Measurements from ENCODE around the gene EVI5L. TPM values are rescaled to one million over a fixed set of nuclear protein-coding genes. Genes with fewer than 3 reads are reported as not detected.

EVI5L gene
- total RNA-seq, 1 experiment from 2014 or later = 29.5 TPM

GRCh38 chr19:7864690-7865074, 34.7 kb downstream of the EVI5L start:
- Histone ChIP-seq H3K79me2 (ENCODE audit: low read length) (no peaks in the 10 kb centered on the region), H3K9me2 (replicated peaks; ENCODE audit: low read length) (no peaks in the 10 kb centered on the region), H3K4me3 (ENCODE audit: low read length) (no peak overlapping the region), H2AFZ (ENCODE audit: low read length) (no peak overlapping the region), H3K27me3 (ENCODE audit: low read length) (no peaks in the 10 kb centered on the region), H3F3A (ENCODE audit: low read length, unreplicated experiment) (no peaks in the 10 kb centered on the region), H4K20me1 (ENCODE audit: low read length) (no peaks in the 10 kb centered on the region), H3K9ac (ENCODE audit: low read length) (no peak overlapping the region), H3K36me3 (ENCODE audit: low read depth, low read length) (no peaks in the 10 kb centered on the region), H3K4me2 (ENCODE audit: low read length) (no peak overlapping the region), H3K4me1 (ENCODE audit: insufficient read depth, low read length) (peaks cover 4% of the 10 kb centered on the region; the same call in 1 of the 2 replicates), H3K9me3 (ENCODE audit: low read length) (no peaks in the 10 kb centered on the region), H3K27ac (ENCODE audit: low read length) (no peak overlapping the region)
- ATAC-seq (no peak), DNase-seq (no peak)
- intact Hi-C loops (cut with micrococcal nuclease) = no loop called here
- CTCF ChIA-PET = no interaction called here
- POLR2A ChIA-PET (ENCODE audit: unreplicated experiment) = no interaction called here
- BruUV-seq (replicated peaks) = no TSS peak
- TF ChIP-seq CTCF (conservative IDR thresholded peaks at IDR 0.05; ENCODE audit: low read depth, low read length) (no peak), EZH2 (IDR thresholded peaks at IDR 0.05; ENCODE audit: low read length, unreplicated experiment) (no peak), EZH2phosphoT487 (IDR thresholded peaks at IDR 0.05; ENCODE audit: borderline replicate concordance, low read length) (no peak)

- Histone ChIP-seq H2AFZ (ENCODE audit: low read length) (no peak overlapping the region), H3K4me3 (ENCODE audit: low read length) (no peak overlapping the region), H3K79me2 (ENCODE audit: low read length) (no peaks in the 10 kb centered on the region), H3K9ac (ENCODE audit: low read length) (no peak overlapping the region), H3K27me3 (ENCODE audit: low read length) (no peaks in the 10 kb centered on the region), H3K9me2 (replicated peaks; ENCODE audit: low read length) (no peaks in the 10 kb centered on the region), H3K36me3 (ENCODE audit: low read depth, low read length) (no peaks in the 10 kb centered on the region), H3K4me2 (ENCODE audit: low read length) (no peak overlapping the region), H3F3A (ENCODE audit: low read length, unreplicated experiment) (no peaks in the 10 kb centered on the region), H4K20me1 (ENCODE audit: low read length) (no peaks in the 10 kb centered on the region), H3K27ac (ENCODE audit: low read length) (no peak overlapping the region), H3K4me1 (ENCODE audit: insufficient read depth, low read length) (peaks cover 4% of the 10 kb centered on the region; the same call in 1 of the 2 replicates), H3K9me3 (ENCODE audit: low read length) (no peaks in the 10 kb centered on the region)
- intact Hi-C loops (cut with micrococcal nuclease) = no loop called here
- POLR2A ChIA-PET (ENCODE audit: unreplicated experiment) = no interaction called here
- no peak for DNase-seq
- no peak for TF ChIP-seq EZH2 (IDR thresholded peaks at IDR 0.05; ENCODE audit: low read length, unreplicated experiment)
- CTCF ChIA-PET = no interaction called here
- no TSS peak for BruUV-seq (replicated peaks)
- ATAC-seq = no peak
Observed at GRCh38 chr19:7865262-7865911, 35.4 kb downstream of the EVI5L start.

- Histone ChIP-seq H3K4me3 (ENCODE audit: low read length) (no peak overlapping the region), H4K20me1 (ENCODE audit: low read length) (no peaks in the 10 kb centered on the region), H3K4me2 (ENCODE audit: low read length) (no peak overlapping the region), H3F3A (ENCODE audit: low read length, unreplicated experiment) (peaks cover 6% of the 10 kb centered on the region), H3K79me2 (ENCODE audit: low read length) (no peaks in the 10 kb centered on the region), H3K36me3 (ENCODE audit: low read depth, low read length) (no peaks in the 10 kb centered on the region), H3K27me3 (ENCODE audit: low read length) (no peaks in the 10 kb centered on the region), H3K9me3 (ENCODE audit: low read length) (no peaks in the 10 kb centered on the region), H3K9me2 (replicated peaks; ENCODE audit: low read length) (no peaks in the 10 kb centered on the region), H3K9ac (ENCODE audit: low read length) (no peak overlapping the region), H3K4me1 (ENCODE audit: insufficient read depth, low read length) (peaks cover 13% of the 10 kb centered on the region), H3K27ac (ENCODE audit: low read length) (no peak overlapping the region), H2AFZ (ENCODE audit: low read length) (no peak overlapping the region)
- TF ChIP-seq EZH2phosphoT487 (IDR thresholded peaks at IDR 0.05; ENCODE audit: borderline replicate concordance, low read length) (no peak), CTCF (conservative IDR thresholded peaks at IDR 0.05; ENCODE audit: low read depth, low read length) (no peak), EZH2 (IDR thresholded peaks at IDR 0.05; ENCODE audit: low read length, unreplicated experiment) (no peak)
- no peak for DNase-seq
- intact Hi-C loops (cut with micrococcal nuclease) = no loop called here
- ChIA-PET CTCF (no interaction called here), POLR2A (ENCODE audit: unreplicated experiment) (interaction anchor here (0.6 kb wide), 1 partner anchor 756 kb away, joined by 6 read pairs; no protein-coding TSS in a partner anchor)
- no TSS peak for BruUV-seq (replicated peaks)
- ATAC-seq = no peak
Observed at GRCh38 chr19:7866399-7867091, 36.5 kb downstream of the EVI5L start.
